Nephron progenitor cell (in vitro differentiated cells): ENCODE results near the gene DNAH1.
A peak's percentile ranks its signal among the peaks of the same experiment; 100 is the strongest.

Experiments used
- DNase-seq: peaks from one replicate; pipeline ENCODE4 v3.0.0; 2021
- H3K27ac Mint-ChIP-seq: 2 replicates; pipeline ENCODE4 v1.8.0; 2021; ENCODE audit warnings: mild to moderate bottlenecking, moderate library complexity, mixed read lengths
- H3K27me3 Mint-ChIP-seq: 2 replicates; pipeline ENCODE4 v1.8.0; 2021; ENCODE audit warnings: mild to moderate bottlenecking, low read depth, mixed read lengths; ENCODE audit not compliant: poor library complexity
- H3K36me3 Mint-ChIP-seq: 2 replicates; pipeline ENCODE4 v1.8.0; 2021; ENCODE audit warnings: low read depth, mixed read lengths
- H3K4me1 Mint-ChIP-seq: 2 replicates; pipeline ENCODE4 v1.8.0; 2021; ENCODE audit warnings: mixed read lengths
- H3K4me3 Mint-ChIP-seq: 2 replicates; pipeline ENCODE4 v1.8.0; 2021; ENCODE audit warnings: mild to moderate bottlenecking, moderate library complexity, mixed read lengths
- H3K9me3 Mint-ChIP-seq: 2 replicates; pipeline ENCODE4 v1.8.0; 2021; ENCODE audit warnings: mild to moderate bottlenecking, moderate library complexity, mixed read lengths
- TF ChIP-seq, protein P1 (sequence below): fragments of 200-600 bp; sonication (generic); IDR thresholded peaks from 2 replicates; pipeline ENCODE4 v1.5.0; 2021; ENCODE audit warnings: antibody characterized with exemption

The DNAH1 gene

DNA sequence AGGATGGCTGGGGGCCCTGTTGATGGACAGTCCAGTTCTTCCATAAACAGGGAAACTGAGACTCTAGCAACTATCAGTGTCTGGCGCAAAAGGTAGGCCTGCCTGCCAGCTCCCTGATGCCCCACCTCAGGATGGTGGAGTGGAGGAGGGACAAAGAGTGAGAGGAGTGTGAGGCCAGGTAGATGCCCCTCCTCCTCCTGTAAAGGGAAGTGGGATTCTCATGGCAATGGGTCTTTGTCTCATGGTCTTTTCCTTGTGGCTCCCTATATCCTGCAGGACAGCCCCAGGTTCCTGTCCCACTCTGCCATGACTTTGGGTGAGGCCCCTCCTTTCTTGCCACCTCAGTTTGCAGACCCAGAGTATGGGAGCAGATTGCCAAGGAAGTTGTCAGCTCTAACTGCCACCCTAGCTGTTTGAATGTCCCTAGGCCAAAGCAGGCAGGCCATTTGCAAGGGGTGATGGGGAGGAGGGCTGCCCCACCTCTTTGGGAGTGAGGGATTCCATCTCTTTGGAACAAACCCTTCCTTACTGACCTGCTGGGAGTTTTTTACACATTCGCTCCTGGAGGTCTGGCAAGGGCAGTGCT, 2.8 kb upstream of the DNAH1 start:
- DNase-seq = no peak
- no peaks in the 10 kb centered on the region for H3K9me3 Mint-ChIP-seq
- H3K27me3 Mint-ChIP-seq = peaks cover 35% of the 10 kb centered on the region
- peaks cover 48% of the 10 kb centered on the region for H3K4me1 Mint-ChIP-seq
- H3K27ac Mint-ChIP-seq = no peak overlapping the region
- TF ChIP-seq, protein P1, sequence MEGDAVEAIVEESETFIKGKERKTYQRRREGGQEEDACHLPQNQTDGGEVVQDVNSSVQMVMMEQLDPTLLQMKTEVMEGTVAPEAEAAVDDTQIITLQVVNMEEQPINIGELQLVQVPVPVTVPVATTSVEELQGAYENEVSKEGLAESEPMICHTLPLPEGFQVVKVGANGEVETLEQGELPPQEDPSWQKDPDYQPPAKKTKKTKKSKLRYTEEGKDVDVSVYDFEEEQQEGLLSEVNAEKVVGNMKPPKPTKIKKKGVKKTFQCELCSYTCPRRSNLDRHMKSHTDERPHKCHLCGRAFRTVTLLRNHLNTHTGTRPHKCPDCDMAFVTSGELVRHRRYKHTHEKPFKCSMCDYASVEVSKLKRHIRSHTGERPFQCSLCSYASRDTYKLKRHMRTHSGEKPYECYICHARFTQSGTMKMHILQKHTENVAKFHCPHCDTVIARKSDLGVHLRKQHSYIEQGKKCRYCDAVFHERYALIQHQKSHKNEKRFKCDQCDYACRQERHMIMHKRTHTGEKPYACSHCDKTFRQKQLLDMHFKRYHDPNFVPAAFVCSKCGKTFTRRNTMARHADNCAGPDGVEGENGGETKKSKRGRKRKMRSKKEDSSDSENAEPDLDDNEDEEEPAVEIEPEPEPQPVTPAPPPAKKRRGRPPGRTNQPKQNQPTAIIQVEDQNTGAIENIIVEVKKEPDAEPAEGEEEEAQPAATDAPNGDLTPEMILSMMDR = no peak
- H3K36me3 Mint-ChIP-seq = no peaks in the 10 kb centered on the region
- no peak overlapping the region for H3K4me3 Mint-ChIP-seq

DNA sequence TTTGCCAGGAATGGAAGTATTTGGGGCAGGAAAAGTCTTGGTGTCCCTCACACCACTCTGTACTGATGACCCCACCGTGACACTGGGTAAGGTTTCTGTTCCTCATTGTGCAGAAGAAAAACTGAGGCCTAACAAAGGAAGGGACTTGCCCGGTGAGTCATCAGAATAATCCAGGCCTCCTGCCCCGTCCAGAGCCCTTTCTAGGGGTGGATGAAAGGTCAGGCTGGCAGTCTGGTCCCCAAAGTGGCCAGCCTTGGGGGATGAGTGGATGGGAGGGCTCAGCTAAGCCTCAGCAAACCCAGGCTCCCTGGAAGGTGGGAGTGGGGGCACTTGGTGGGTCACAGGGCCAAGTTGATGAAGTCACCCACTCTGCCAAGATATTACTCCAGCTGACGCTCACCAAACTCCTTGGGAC, 2.3 kb upstream of the DNAH1 start:
- Mint-ChIP-seq H3K4me3 (no peak overlapping the region), H3K36me3 (no peaks in the 10 kb centered on the region), H3K27me3 (peaks cover 38% of the 10 kb centered on the region), H3K4me1 (peaks cover 50% of the 10 kb centered on the region), H3K9me3 (no peaks in the 10 kb centered on the region), H3K27ac (no peak overlapping the region)
- DNase-seq = no peak
- TF ChIP-seq, protein P1 = no peak

DNA sequence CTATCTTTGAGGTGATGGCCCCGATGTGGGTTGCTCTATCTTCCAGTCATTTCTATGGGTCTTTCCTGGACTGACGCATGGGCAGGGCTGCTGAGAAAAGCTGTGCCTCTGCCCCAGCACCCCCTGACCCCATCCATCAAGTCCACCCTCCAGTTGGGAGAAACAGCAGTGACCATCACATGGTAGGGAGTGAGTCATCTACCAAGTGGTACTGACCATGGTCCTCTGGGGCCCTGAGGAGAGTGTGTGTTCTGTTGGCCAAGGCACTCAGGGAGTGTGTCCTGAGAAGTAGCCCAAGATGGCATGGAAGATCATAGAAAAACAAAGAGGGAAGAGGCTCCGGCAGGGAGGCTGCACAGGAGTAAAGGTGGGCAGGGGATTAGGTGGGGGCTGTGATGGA, 1.6 kb upstream of the DNAH1 start:
- Mint-ChIP-seq H3K27ac (no peak overlapping the region), H3K9me3 (no peaks in the 10 kb centered on the region), H3K4me3 (no peak overlapping the region), H3K4me1 (peaks cover 50% of the 10 kb centered on the region), H3K36me3 (no peaks in the 10 kb centered on the region), H3K27me3 (peaks cover 40% of the 10 kb centered on the region)
- no peak for DNase-seq
- TF ChIP-seq, protein P1 = no peak

DNA sequence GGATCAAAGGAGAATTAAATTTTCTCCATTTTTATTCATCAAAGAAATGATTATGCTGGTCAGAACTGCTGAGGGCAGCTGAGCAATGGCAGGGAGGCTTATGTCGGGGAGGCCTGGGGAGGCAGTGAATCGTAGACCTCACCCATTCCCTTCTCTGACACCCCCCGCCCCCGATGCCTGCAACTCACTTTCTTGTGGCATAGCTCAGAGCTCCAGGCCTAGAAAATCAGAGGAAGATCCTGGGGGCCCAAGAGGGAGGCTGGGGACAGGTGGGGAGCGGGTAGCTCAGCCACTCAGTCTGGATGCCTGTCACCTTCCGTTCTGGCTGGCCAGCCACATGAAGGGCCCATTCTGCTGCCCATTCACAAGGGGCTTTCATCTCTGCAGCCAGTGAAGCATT, 1.1 kb upstream of the DNAH1 start:
- H3K36me3 Mint-ChIP-seq = no peaks in the 10 kb centered on the region
- peaks cover 50% of the 10 kb centered on the region for H3K4me1 Mint-ChIP-seq
- peak overlapping the region; percentile 42 for H3K27ac Mint-ChIP-seq
- H3K9me3 Mint-ChIP-seq = no peaks in the 10 kb centered on the region
- no peak overlapping the region for H3K4me3 Mint-ChIP-seq
- peaks cover 40% of the 10 kb centered on the region for H3K27me3 Mint-ChIP-seq
- TF ChIP-seq, protein P1 = no peak
- no peak for DNase-seq

DNA sequence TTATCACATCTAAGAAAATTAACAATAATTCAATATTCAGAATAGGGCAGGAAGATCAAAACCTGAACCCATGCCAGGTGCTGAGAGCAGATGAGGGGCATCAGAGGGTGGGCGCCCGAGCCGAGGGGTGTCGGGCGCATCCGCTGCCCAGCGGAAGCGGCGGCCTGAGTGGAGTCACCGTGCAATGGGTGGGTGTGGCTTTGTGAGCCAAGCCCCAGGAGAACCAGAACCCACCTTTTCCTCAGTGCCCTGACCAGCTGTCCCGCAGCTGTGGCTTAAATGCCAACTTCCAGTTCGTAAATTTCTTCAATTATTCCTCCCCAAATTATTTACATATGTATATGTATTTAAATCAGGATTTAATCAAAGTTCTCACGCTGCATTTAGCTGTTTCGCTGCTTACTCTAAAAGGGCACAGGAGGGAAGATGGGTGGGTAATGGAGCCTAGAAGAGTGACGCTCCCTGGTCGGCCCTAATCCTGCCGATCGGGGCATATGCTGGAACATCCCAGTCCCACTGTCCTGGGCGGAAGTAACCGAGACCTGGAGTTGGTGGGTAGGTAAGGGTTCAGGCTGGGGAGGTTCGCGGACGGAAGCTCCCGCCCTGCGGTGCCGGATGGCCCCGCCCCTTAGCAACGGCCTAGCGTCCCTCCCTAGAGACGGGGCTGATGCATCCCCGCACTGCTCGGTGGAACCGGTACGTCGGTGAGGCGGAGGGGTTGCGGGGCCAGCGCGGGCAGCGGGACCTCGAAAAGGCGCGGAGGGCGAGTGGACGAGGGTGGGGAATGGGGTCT, 1.3 kb downstream of the DNAH1 start:
- Mint-ChIP-seq H3K4me1 (peaks cover 43% of the 10 kb centered on the region), H3K36me3 (no peaks in the 10 kb centered on the region), H3K27ac (no peak overlapping the region), H3K4me3 (peak overlapping the region; percentile 77), H3K27me3 (peaks cover 50% of the 10 kb centered on the region), H3K9me3 (no peaks in the 10 kb centered on the region)
- TF ChIP-seq, protein P1 = no peak
- peak; percentile 86 for DNase-seq
